Stimulated activated CD4-positive, alpha-beta T cell treated with anti-CD3 and anti-CD28 coated beads, Interleukin-2, amount 100 ng/mL, for 24 hours (primary cell): ENCODE measurements around the gene TRIM42.

ENCODE experiments used
- DNase-seq, 2 donors: peaks; one replicate each; pipeline ENCODE4 v3.0.0-alpha.2; 2020

TRIM42 gene

GRCh38 chr3:140677764-140678163 is at the start of gene TRIM42:
Gene TRIM42, plus strand, starts transcription at chr3:140678064. Its CDS starts 166 bp downstream, at chr3:140678230.
- no peak for DNase-seq

- no peak for DNase-seq
Measured at GRCh38 chr3:140628606-140629005, 49.3 kb upstream of the TRIM42 start.

GRCh38 chr3:140629357-140630137 is 48.3 kb upstream of the TRIM42 start:
- no peak for DNase-seq

GRCh38 chr3:140630366-140630765 is 47.5 kb upstream of the TRIM42 start:
- no peak for DNase-seq

GRCh38 chr3:140630866-140631265 is 47.0 kb upstream of the TRIM42 start:
- no peak for DNase-seq

GRCh38 chr3:140635276-140635675 is 42.6 kb upstream of the TRIM42 start:
- DNase-seq = no peak

- DNase-seq = no peak
Measured at GRCh38 chr3:140636406-140637138, 41.3 kb upstream of the TRIM42 start.

- DNase-seq = no peak
Measured at GRCh38 chr3:140651287-140651686, 26.6 kb upstream of the TRIM42 start.

GRCh38 chr3:140655678-140656077 is 22.2 kb upstream of the TRIM42 start:
- DNase-seq = no peak

GRCh38 chr3:140664111-140664510 is 13.8 kb upstream of the TRIM42 start:
- no peak for DNase-seq

- no peak for DNase-seq
Measured at GRCh38 chr3:140682586-140682985, 4.7 kb downstream of the TRIM42 start.

- no peak for DNase-seq
Measured at GRCh38 chr3:140686128-140686527, 8.3 kb downstream of the TRIM42 start.

- no peak for DNase-seq
Measured at GRCh38 chr3:140686948-140687347, 9.1 kb downstream of the TRIM42 start.

- DNase-seq = no peak
Measured at GRCh38 chr3:140695361-140696061, 17.6 kb downstream of the TRIM42 start.

GRCh38 chr3:140699516-140700231 is 21.8 kb downstream of the TRIM42 start:
- no peak for DNase-seq

GRCh38 chr3:140702281-140702680 is 24.4 kb downstream of the TRIM42 start:
- no peak for DNase-seq

GRCh38 chr3:140703496-140703895 is 25.6 kb downstream of the TRIM42 start:
- no peak for DNase-seq

- DNase-seq = no peak
Measured at GRCh38 chr3:140704733-140705132, 26.9 kb downstream of the TRIM42 start.

- no peak for DNase-seq
Measured at GRCh38 chr3:140705954-140706353, 28.1 kb downstream of the TRIM42 start.

- no peak for DNase-seq
Measured at GRCh38 chr3:140706360-140706759, 28.5 kb downstream of the TRIM42 start.

GRCh38 chr3:140708815-140709214 is 31.0 kb downstream of the TRIM42 start:
- DNase-seq = no peak

- no peak for DNase-seq
Measured at GRCh38 chr3:140709751-140710150, 31.9 kb downstream of the TRIM42 start.
